ENCODE measurements around the gene TMEM190. TPM values are rescaled to one million over a fixed set of nuclear protein-coding genes. Genes with fewer than 3 reads are reported as not detected.
A peak's percentile ranks its signal among the peaks of the same experiment; 100 is the strongest.

The TMEM190 gene
- total RNA-seq, 1 donor from 2014 or later = not detected

DNA sequence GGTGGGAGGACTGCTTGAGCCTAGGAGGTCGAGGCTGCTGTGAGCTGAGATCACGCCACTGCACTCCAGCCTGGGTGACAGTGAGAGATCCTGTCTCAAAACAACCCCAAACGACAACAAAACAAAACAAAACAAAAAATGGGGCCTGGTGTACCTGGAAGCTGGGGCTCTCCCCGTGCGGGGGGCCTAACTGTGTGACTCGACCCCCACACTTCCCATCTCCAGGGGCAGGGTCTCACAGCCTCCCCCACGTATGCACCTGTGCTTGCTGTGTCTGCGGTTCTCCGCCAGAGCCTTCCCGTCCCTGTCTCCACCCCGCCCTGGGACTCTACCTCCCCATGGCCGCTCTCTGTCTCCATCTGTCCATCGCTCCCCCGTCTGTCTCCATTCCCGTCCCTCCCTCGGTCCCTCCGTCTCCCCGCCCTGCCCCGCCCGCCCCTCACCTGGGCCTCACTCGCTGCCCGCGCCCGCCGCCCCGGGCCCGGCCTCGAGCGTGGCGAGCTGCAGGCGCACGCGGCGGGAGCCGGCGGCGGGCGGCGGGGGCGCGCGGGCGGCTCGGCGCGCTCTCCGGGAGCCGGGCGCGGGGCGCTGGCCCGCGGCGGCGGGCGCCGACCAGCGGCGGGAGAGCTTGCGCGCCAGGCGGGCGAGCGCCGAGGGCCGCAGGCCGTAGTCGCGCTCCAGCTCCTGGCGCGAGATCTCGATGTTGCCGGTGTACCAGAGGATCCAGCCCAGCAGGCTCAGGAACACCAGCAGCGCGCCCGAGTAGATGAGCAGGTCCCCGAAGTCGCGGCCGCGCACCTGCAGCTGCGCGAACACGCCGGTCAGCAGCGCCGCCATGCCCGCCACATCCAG, 6.9 kb downstream of the TMEM190 start:
- DNase-seq (ENCODE audit: extremely low spot score, unreplicated experiment) = no peak
- H3K9me3 Mint-ChIP-seq (ENCODE audit: unreplicated experiment) = no peaks in the 10 kb centered on the region
- peak overlapping the region; percentile 73 for H3K27ac Mint-ChIP-seq (ENCODE audit: unreplicated experiment)
- H3K27me3 Mint-ChIP-seq (ENCODE audit: unreplicated experiment) = no peaks in the 10 kb centered on the region
- peaks cover 9% of the 10 kb centered on the region for H3K36me3 Mint-ChIP-seq (ENCODE audit: unreplicated experiment)
- H3K4me3 Mint-ChIP-seq (ENCODE audit: unreplicated experiment) = peak overlapping the region; percentile 71
- TF ChIP-seq, protein P1, sequence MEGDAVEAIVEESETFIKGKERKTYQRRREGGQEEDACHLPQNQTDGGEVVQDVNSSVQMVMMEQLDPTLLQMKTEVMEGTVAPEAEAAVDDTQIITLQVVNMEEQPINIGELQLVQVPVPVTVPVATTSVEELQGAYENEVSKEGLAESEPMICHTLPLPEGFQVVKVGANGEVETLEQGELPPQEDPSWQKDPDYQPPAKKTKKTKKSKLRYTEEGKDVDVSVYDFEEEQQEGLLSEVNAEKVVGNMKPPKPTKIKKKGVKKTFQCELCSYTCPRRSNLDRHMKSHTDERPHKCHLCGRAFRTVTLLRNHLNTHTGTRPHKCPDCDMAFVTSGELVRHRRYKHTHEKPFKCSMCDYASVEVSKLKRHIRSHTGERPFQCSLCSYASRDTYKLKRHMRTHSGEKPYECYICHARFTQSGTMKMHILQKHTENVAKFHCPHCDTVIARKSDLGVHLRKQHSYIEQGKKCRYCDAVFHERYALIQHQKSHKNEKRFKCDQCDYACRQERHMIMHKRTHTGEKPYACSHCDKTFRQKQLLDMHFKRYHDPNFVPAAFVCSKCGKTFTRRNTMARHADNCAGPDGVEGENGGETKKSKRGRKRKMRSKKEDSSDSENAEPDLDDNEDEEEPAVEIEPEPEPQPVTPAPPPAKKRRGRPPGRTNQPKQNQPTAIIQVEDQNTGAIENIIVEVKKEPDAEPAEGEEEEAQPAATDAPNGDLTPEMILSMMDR (IDR thresholded peaks at IDR 0.05) = peak; percentile 40
- peaks cover 34% of the 10 kb centered on the region for H3K4me1 Mint-ChIP-seq (ENCODE audit: unreplicated experiment)

DNA sequence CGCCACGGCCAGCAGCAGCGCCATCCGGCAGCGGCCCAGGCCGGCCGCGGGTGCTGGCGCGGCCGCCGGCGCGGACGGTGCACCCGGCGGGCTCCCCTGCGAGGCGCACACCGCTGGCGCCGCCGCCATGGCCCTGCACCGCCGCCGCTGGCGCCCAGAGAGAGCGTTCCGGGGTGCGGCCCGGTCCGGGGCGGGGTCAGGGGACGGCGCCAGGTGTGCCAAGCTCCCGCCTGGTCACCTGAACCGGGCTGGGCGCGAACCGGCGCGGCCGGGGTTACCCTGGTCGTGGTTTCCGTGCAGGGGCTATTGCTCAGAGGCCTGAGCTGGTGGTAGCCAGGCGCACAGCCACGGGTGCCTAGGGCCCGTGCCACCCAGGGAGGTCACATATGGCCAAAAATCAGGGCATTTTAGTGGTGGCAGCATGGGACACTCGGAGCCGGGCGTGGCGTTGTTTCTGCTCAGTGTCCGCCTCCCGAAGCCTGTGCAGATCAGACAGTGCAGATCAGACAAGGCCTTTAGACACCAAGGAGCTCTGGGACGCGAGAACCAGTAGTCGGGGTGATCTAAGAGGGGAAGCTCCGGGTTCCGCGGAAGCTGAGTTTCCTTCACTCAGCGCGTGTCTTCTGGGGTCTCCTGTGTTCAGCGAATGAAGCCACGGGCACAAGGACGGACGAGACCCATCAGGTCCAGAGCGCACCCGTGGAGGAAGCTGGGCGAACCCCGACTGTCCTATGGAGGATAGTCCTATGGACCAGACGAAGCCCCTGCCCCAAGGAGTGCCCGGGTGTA, 7.7 kb downstream of the TMEM190 start, which contains the start of gene TMEM238:
TSS of gene TMEM238 (minus strand) at position 162 of the 789 bp plus-strand sequence. CDS start at position 129, 33 bp downstream.
- peaks cover 9% of the 10 kb centered on the region for H3K36me3 Mint-ChIP-seq (ENCODE audit: unreplicated experiment)
- no peaks in the 10 kb centered on the region for H3K27me3 Mint-ChIP-seq (ENCODE audit: unreplicated experiment)
- H3K4me3 Mint-ChIP-seq (ENCODE audit: unreplicated experiment) = peak within 1 kb of the TSS; percentile 99
- H3K4me1 Mint-ChIP-seq (ENCODE audit: unreplicated experiment) = peaks cover 40% of the 10 kb centered on the region
- DNase-seq (ENCODE audit: extremely low spot score, unreplicated experiment) = no peak
- peak within 1 kb of the TSS; percentile 96 for H3K27ac Mint-ChIP-seq (ENCODE audit: unreplicated experiment)
- TF ChIP-seq, protein P1 (IDR thresholded peaks at IDR 0.05) = no peak
- no peaks in the 10 kb centered on the region for H3K9me3 Mint-ChIP-seq (ENCODE audit: unreplicated experiment)

DNA sequence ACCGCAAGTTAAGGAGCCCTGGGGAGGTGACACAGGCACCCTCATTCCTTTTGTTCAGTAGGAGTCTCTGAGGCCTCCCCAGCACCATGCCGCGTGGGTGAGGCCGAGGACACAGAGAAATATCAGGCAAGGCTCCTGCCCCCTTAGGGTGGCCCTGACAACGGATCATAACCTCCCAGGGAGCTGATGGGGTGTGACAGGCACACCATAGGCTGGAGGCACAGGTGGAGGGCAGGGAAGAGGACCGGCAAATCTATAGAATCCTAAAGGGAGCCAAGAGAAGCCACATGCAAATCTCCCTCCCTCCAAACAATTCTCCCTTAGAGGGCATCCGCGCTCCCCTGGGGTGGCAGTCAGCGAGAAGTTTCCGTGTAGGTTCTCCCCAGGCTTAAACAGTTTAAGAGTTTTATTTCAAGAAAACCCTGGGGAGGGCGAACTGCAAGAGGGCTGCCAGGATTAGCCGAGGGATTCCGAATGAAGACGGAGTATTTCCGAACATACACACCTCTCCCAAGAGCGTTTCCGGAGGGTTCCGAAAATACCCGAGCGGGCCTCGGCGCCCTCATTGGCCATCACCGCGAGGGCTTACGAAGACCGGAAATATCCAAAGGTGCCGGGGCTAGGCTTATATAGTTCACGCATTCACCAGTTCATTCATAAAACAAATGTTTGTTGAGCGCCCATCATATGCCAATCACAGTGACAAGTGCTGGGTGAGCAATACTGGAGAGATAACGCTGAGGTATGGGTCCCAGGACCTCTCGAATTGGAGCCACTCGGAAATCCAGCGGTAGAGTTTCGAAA, 8.5 kb downstream of the TMEM190 start:
- Mint-ChIP-seq H3K4me3 (ENCODE audit: unreplicated experiment) (peak overlapping the region; percentile 99), H3K27ac (ENCODE audit: unreplicated experiment) (peak overlapping the region; percentile 96), H3K9me3 (ENCODE audit: unreplicated experiment) (no peaks in the 10 kb centered on the region), H3K27me3 (ENCODE audit: unreplicated experiment) (no peaks in the 10 kb centered on the region), H3K4me1 (ENCODE audit: unreplicated experiment) (peaks cover 46% of the 10 kb centered on the region), H3K36me3 (ENCODE audit: unreplicated experiment) (peaks cover 9% of the 10 kb centered on the region)
- TF ChIP-seq, protein P1 (IDR thresholded peaks at IDR 0.05) = no peak
- peak; percentile 98 for DNase-seq (ENCODE audit: extremely low spot score, unreplicated experiment)

DNA sequence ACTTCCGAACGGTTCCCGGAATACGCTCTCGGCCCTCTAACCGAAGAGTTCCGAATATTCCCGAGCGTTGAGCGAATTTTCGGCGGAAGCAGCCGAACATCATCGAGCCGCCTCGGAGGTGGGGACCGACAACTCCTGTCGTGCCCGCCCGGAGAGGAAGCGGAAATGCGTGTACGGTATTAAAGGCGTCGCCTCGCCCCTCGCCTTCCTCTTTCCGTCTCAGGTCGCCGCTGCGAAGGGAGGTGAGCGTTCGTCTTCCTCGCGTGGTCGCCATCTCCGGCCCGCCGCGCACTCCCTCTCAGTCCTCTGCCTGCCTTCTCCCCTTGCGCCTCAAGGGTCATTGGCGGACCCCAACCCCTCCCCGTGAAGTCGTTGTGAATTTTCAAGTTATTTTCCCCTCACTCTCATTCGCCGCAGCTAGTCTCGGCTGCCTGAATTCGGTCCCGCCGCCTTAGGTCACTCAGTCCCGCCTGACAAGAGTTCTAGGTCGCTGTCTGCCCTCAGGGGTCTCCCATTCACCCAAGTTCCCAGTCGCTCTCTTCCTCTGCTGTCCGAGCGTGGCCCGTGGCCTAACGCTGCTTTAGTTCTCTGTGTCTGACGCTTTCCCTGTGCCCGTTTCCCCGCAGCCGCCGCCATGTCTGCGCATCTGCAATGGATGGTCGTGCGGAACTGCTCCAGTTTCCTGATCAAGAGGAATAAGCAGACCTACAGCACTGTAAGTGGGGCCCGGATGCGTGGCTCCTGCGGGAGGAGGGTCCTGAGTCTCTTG, 9.3 kb downstream of the TMEM190 start, which contains the start of gene RPL28:
TSS of gene RPL28 (plus strand) at position 209 of the 769 bp plus-strand sequence. CDS start at position 635, 426 bp downstream.
- H3K27ac Mint-ChIP-seq (ENCODE audit: unreplicated experiment) = peak within 1 kb of the TSS; percentile 96

More for the DNA sequence above, 9.3 kb downstream of the TMEM190 start, which contains the start of gene RPL28:
- Mint-ChIP-seq H3K4me1 (ENCODE audit: unreplicated experiment) (peaks cover 54% of the 10 kb centered on the region), H3K27me3 (ENCODE audit: unreplicated experiment) (no peaks in the 10 kb centered on the region), H3K4me3 (ENCODE audit: unreplicated experiment) (peak within 1 kb of the TSS; percentile 99), H3K36me3 (ENCODE audit: unreplicated experiment) (peaks cover 14% of the 10 kb centered on the region), H3K9me3 (ENCODE audit: unreplicated experiment) (no peaks in the 10 kb centered on the region)
- TF ChIP-seq, protein P1 (IDR thresholded peaks at IDR 0.05) = no peak
- peak; percentile 99 for DNase-seq (ENCODE audit: extremely low spot score, unreplicated experiment)
